HS-27A (cell line): ENCODE results near the gene ALG12.

ENCODE experiments used
- DNase-seq: peaks from one replicate; pipeline ENCODE4 v3.0.0-alpha.2; 2012; ENCODE audit warnings: low read depth, missing footprints

ALG12 gene

DNA sequence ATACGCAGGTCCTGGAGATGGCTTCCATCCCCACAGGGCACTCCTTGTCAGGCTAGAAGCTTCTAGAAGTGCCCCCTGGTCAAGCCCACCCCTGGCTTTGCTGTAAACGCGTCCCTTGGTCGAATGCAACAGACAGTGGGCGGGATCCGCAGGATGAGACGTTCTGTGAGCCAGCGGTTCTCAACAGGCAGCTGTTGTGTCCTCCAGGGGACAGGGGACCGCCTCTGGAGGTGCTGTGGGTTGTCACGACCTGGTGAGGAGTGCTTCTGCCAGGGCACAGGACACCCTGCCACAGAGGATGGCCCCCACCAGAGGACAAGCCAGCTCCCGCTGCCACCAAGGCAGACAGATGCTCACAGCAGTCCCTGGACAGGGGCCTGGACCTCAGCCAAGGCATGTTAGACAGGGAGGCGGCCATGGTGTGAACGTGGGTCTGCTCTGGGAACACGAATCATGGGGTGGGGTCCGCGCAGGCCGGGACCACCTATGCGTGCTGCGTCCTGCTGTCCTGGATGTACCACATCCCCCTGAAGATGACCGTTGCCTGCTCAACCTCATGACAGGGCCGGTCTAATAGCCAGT lies 11.8 kb upstream of the ALG12 start:
- DNase-seq = no peak

DNA sequence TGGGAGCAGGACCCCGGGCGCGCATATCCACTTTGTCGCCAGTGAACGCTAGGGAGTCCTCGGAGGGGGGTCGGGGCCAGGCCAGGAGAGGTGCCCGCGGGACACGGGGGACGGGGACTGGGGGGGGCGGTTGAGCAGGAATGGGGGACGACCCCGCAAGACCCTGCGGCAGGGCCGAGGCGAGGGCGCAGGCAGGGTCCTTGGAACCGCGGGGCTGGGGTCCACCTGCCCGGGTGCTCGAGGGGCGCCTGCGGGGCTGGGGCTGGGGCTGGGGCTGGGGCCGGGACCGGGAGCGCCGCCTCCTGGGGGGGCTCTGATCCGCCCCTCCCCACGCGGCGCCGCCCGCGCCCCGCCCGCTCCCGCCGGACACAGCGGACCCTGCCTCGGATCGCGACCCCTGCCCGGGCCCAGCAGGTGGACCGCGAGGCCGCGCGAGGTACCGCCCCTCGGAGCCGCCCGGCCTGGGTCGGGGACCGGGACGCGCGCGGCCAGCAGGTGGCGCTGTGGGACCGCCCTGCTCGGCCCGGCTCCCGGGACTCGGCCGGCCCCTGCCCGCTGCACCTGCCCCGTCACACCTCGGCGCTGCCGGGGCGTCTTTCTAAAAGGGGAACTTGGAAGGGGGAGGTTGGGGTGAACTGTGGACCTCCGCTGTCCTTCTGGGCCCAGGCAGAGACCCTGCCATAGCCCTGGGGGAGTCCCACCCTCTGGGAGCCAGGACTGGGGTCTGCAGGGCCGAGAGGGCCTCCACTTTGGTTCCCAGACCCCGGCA lies 11.2 kb upstream of the ALG12 start:
- DNase-seq = no peak

DNA sequence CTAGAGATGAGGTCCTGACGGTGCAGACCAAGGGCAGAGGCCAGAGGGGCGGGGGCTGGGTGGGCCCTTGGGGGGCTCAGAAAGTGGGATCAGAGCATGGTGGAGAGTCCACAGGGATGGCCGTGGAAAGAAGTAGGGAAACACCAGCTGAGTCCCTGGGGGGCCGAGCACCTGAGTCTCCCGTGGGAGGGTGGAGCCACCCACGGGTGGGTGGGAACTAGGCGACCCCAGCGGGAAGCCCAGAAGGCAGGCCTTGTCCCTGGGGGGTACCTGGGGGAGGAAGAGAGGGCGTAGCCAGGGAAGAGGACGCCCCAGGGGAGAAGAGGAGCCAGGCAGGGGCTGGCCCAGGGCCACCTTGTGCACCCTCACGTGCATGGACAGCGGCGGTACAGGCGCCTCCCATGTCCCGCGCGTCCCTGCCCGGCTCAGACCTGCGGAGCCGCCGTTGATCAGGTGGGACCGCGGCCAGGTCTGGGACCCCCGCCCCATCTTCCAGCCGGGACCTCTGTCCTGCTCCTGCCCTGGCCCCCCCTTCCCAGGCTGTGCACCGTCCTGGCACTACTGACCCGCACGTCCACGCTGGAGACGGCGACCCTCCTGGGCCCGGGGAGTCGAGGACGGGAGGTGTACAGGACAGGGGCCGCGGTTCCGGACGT lies 10.4 kb upstream of the ALG12 start:
- DNase-seq = no peak

DNA sequence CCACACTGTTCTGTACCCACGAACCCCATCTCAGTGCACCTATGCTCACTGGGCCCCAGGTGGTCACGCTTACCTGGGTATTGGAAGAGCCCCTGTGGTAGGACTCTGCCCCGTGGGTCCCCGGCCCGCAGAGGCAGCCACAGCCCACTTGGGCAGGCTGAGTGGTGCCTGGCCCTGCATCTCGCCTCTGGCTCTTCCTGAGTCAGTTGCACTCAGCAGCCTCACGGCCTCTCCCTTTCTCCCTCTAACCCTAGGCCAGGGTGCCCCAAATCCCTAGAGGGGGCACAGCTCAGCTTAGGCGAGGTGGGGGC lies 9.9 kb upstream of the ALG12 start:
- no peak for DNase-seq

DNA sequence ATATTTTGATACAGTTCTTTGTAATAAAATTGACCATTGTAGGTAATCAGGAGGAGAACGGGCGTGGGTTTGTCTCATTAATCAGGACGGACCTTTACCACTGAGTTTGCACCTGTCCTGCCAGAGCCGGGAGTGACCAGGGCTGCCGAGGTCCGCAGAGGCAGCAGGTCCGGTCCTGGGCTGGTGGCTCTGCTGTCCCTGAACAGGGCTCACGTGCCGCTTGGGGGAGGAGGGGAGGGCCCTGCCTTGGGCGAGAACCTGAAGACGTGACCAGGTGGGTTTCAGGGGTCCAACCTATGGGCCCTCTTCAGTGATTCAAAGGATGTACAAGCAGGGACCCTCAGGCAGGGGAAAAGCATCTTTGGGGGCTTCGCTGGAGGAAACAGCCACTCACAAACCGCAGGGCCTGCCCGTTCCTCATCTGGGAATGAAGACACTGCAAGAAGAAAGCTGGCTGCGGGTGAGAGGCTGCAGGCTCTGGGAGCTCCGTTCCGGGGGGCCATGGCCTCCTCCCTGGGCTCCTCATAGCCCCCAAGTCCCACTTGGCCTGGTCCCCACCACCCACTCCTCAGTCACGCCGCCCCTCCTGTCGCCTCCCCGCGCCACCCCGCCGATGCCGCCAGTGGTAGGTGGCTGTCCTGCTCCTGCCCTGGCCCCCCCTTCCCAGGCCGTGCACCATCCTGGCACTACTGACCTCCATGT lies 9.4 kb upstream of the ALG12 start:
- DNase-seq = no peak

DNA sequence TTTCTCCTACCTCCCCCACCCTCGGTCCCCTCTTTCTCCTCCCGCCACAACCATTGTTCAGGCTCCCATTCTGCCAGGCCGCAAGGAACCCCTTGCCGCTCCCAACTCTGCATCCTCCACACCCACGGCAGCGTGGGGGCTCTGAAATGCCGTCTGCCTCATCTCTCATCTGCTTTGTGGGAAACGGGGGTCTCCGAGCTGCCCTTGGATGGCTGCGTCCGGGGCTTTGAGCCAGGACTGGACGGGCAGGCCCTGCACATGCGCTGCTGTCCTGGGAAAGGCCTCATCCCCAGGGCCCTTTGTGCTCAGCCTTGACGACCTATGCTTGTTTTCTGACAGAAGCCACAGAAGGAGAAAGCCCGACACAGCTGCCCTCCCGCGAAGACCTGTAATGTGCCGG lies 8.7 kb upstream of the ALG12 start:
- DNase-seq = no peak

DNA sequence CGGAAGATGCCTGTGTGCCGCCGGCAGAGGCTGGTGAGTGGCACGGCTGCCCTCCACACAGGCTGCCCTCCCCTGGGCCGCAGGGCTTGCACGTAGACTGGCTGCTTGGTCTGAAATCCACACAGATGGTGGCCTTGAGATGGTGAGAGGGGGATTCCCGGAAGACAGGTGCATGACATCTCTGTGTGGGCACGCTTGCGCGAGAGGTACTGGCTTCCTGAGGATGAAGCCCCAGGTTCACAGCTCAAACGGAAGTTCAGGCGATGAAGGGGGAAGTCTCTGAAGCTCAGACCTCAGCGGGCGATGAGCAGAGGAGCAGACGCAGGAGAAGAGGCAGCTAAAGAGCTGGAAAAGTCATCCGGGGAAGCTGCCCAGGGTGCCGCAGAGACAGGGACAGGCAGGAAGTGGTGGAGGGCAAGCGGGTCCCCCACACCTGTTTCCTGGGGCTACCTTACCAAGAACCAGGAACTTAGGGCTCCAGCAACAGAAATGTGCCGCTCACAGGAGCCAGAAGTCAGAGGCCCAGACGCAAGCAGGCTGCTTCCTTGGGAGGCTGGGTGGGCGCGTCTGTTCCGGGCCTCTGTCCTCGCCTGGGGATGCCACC lies 7.4 kb upstream of the ALG12 start:
- no peak for DNase-seq

DNA sequence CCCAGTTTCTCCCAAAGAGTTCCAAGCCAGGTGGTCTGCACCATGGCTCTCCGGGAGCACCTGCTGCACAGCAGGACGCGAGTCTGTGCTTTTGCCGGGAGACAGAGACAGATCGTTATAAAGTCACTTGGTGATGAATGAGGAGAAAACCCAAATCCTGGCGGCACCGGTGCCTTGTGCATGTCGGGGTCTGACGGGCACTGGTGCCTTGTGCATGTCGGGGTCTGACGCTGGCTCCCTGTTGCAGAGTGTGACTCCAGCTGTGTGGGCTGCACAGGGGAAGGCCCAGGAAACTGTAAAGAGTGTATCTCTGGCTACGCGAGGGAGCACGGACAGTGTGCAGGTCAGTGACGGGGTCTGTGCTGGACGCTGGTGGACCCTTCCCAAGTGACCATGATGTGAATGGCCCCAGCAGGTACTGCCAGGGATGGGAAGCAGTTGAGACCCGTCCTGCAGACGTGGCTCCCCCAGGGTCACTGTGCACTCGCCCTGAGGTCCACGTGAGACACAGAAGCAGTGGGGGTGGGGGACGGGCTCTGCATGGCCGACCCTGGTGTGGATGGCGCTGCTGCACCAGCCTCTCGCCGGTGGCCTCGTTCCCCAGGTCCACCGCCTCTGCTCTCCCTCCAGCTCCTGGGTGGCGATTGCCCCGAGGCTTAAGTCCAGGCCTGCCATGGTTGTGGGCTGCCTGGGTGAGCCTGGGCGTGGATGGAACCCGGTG lies 6.0 kb upstream of the ALG12 start:
- DNase-seq = no peak

DNA sequence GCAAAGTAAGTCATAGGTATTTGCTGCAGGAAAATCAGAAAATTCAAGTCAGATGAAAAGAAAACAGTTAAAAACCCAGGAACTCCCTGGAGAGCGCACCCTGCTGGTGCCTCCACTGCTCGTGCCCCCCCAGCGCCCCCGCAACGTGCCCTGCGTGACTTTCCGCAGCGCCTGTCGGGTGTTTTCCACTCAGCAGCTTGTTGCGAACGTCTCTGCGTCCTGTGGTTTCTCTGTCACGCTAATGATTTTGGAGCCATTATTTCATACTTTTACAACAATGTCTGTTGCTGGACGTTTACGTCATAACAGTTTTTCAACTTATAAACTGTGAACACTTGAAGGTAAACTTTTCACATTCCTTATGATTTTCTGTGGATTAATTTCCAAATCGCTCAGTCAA lies 5.2 kb upstream of the ALG12 start:
- DNase-seq = no peak

DNA sequence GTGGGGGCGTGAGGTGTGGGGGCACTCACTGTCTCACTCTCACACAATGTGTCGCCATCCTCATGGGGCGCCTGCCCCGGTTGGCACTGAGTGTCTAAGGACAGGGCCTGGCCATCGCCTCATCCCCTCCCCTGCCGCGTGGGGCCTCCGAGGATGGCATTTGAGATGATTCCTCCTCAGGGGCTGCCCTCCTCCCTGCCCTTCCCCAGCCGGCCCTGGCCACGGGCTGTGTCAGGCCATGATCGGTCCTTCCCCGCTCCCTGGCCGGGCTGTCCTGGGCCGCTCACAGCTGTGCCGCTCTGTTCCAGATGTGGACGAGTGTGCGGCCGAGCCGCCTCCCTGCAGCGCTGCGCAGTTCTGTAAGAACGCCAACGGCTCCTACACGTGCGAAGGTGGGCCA lies 4.7 kb upstream of the ALG12 start:
- no peak for DNase-seq

DNA sequence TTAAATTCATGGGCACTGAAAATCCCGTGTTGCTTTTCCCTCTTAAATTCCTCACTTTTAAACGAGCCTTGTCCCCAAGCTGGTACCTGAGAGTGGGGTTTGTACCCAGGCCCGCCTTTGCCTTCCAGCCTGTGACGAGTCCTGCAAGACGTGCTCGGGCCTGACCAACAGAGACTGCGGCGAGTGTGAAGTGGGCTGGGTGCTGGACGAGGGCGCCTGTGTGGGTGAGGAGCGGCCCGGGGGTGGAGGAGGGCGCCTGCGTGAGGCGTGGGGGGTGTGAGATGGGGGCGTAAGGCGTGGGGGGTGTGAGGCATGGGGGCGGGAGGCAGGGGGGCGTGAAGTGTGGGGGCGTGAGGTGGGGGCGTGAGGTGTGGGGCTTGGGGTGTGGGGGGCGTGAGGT lies 4.2 kb upstream of the ALG12 start:
- no peak for DNase-seq

DNA sequence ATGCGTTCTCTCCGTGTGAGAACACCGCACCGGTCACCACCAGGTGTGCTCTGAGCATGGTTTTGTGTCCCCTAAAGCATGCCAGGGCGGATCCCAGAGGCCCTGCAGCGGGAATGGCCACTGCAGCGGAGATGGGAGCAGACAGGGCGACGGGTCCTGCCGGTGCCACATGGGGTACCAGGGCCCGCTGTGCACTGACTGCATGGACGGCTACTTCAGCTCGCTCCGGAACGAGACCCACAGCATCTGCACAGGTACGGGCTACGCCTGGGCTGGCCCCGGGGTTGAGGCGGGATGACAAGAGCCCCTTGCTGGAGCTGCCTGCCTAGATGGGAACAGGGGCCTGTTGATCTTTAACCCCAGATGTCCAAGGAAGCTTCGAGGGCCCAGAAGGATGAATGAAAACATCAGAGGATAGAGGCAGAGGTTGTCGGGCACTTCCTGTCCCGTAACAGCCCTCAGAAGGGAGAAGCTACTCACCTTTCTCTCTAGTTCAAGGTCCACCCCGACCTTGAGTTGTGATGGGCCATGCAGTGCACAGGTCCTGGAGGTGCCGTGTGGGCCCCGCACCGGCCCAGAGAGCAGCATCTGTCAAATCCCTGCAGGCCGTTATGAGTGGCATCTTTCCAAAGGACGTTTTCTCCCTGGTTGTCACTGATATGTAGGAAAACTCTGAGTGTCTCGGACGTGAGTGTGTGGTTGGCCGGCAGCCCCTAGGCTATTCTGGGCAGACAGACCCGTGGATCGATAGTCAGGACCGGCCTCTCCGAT lies 3.5 kb upstream of the ALG12 start:
- no peak for DNase-seq

DNA sequence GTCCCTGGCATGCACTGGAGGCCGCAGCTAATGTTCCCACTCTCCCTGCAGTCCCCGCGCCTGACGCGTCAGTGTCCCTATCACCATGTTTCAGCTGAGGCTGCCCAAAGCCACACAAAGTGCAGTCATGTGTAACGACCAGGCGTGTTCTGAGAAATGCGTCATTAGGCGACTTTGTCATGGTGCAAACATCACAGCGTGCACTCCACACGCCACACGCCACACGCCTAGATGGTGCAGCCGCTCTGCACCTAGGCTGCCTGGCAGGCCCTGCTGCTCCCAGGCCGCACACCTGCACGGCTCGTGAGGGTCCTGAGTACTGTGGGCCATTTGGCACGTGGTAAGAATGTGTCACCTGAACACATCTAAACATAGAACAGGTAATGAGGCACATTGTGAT lies 2.6 kb upstream of the ALG12 start:
- no peak for DNase-seq

DNA sequence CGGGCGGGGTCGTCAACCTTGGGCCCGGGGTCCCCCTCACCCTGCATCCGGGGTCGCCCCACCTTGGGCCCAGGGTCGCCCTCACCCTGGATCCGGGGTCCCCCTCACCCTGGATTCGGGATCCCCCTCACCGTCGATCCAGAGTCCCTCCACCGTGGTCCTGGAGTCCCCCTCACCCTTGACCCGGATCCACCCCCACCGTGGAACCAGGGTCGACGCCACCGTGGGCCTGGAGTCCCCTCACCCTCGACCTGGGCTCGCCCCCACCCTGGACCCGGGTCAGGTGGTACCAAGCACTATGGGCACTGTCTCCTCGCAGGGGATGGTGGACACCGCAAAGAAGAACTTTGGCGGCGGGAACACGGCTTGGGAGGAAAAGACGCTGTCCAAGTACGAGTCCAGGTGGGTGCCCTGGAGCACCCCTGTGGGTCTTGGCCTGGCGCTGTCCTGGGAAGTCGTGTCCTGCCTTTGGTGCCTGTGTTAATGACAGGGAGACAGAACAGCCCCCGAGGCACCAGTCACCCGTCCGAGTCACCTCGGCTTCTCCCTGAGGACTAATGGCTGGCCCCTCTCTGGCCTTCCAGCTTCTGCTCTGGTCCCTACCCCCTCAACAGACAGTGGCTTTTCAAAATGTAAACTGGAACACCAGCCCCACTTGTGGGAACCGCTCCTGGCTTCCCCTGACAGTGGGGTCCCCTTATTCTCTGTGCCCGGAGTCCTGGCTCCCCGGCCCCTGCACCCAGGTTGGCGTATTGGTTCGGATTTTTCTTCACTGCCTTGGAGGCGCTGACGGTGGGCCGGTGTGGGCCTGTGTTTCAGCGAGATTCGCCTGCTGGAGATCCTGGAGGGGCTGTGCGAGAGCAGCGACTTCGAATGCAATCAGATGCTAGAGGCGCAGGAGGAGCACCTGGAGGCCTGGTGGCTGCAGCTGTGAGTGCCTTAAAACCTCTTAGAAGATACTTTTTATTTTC lies 958 bp upstream of the ALG12 start:
- DNase-seq = no peak

DNA sequence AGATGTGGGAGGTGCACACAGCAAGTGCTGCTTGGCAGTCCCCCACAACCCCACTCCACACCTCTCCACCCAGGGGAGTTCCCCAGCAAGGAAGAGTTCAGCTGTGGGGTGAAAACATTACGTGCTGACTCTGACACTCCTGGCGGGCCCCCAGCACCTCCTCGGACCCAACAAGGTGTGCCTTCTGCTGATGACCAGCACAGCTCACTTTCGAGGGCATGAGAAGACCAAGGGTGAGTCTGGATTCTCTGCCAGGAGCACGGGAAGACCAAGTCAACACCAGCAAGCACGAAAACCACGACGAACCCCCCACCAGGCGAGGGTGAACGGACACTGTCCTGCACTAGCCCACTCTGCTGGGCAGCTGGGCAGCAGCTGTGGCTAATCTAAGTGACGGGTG lies 1.4 kb downstream of the ALG12 start:
- DNase-seq = no peak

DNA sequence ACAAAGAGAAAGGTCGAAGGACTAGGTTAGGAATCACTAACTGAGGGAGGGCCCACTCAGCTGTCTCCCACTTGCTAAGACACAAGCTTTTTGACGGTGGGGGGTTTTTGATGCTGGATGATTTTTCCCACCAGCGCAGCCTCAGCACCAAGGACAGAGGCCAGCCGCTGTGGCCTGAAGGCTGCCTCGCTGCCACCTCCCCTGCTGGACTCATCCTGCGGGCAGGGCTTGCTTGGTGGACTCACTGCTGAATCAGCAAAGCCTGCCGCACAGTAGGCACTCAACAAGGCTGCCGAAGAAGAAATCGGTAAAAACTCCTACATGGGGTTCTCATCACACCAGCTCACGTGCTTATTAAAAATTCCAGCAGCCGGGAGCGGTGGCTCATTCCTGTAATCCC lies 2.6 kb downstream of the ALG12 start:
- no peak for DNase-seq

DNA sequence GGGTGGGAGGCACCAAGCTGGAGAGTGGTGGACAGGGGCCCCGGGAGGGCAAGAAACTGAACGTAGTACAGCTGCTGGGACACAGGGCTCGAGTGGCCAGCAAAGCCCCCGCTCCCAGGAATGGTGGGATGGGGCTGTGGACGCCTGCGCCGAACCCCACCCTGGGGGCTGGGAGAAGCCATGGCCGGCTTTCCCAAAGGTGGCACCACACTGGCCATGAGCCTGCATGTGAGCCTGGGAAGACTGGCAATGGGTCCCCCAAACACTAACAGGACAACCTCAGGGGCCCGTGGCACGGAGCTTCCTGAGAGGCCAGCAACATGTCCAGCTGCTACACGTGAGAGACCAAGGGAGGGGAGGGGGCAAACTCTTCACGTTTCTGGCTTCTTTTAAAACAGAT lies 4.0 kb downstream of the ALG12 start:
- DNase-seq = no peak

DNA sequence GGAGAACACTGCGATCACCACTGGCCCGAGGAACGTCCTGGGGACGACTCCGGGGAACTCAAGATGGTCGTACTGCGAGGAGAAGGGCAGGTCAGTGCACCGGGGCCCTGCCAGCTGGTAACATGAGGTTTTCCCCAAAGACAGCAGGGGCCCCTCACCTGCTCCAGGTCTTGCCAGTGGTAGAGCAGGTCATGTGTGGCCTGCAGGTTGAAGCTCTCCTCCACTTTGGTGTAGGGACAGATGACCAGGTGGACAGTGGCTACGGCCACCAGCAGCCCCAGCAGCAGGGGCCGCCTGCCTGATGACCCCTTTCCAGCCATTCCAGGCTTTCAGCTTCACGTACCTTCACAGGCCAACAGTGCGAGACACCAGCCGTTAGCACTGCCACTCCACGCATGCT lies 4.8 kb downstream of the ALG12 start:
- no peak for DNase-seq

DNA sequence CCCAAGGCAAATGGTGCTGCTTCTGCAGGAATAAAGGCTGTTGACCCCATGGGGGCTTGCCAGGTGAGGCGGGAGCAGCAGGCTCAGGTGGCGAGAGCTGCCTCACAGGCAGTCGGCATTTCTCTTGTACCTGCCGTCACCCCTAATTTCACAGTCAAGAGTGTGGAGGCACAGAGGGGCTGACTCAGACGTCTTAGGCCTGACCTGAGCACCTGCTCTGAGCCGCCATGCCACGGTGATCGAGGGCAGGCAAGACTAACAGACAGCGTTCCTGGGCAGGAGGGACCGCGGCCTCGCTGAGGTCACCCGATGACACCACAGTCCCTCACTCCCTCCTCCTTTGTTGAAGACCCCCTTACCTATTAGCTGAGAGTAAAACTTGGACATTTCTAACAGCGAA lies 5.2 kb downstream of the ALG12 start:
- DNase-seq = no peak
